Measurements from ENCODE around the gene DLX3. TPM values are rescaled to one million over a fixed set of nuclear protein-coding genes. Genes with fewer than 3 reads are reported as not detected.
A peak's percentile ranks its signal among the peaks of the same experiment; 100 is the strongest.

DLX3 gene
- total RNA-seq, 1 donor from 2014 or later: 0.12 TPM

DNA sequence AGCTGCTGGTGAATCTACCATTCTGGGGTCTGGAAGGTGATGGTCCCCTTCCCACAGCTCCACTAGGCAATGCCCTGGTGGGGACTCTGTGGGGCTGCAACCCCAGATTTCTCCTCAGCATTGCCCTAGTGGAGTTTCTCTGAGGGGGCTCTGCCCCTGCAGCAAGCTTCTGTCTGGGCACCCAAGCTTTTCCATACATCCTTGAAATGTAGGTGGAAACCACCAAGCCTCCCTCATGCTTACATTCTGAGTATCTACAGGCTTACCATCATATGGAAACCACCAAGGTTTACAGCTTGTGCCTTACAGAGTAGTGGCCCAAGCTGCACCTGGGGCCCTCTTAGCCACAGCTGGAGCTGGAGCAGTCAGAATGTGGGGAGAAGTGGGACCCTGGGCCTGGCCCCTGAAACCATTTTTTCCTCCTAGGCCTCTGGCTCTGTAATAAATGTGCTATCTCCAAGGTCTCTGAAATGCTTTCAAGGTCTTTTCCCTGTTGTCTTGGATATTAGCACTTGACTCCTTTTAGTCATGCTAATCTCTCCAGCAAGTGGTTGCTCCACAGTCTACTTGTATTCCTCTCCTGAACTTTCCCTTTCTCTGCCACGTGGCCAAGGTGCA lies 19.6 kb upstream of the DLX3 start:
- no peak overlapping the region for H3K4me3 Mint-ChIP-seq
- peaks cover 2% of the 10 kb centered on the region for H3K36me3 Mint-ChIP-seq (ENCODE audit: low read depth)
- H3K4me1 Mint-ChIP-seq: no peaks in the 10 kb centered on the region
- DNase-seq: no peak
- H3K27me3 Mint-ChIP-seq: peaks cover 15% of the 10 kb centered on the region
- H3K27ac Mint-ChIP-seq: no peak overlapping the region
- H3K9me3 Mint-ChIP-seq: peaks cover 11% of the 10 kb centered on the region
- intact Hi-C loops (cut with micrococcal nuclease): no loop called here

DNA sequence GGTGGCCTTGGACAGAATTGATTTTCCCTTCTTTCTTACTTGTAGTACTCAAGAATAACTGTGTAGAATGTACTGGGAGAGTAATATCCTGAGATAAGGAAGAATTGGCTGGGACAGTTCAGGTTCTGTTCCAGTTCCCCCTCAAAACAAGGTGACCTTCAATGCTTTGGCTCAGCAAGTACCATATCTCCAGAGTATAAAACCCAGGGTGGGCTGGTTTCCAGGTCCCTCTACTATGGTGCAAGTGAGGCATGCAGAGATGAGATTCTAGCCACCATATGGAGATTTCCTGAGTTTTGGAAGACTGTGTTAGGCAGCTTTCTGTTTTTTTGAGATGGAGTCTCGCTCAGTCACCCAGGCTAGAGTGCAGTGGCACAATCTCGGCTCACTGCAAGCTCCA lies 18.1 kb upstream of the DLX3 start:
- H3K9me3 Mint-ChIP-seq: peaks cover 11% of the 10 kb centered on the region
- no peak for DNase-seq
- H3K27ac Mint-ChIP-seq: no peak overlapping the region
- no peak overlapping the region for H3K4me3 Mint-ChIP-seq
- peaks cover 2% of the 10 kb centered on the region for H3K36me3 Mint-ChIP-seq (ENCODE audit: low read depth)
- H3K4me1 Mint-ChIP-seq: no peaks in the 10 kb centered on the region
- intact Hi-C loops (cut with micrococcal nuclease): no loop called here
- H3K27me3 Mint-ChIP-seq: peaks cover 22% of the 10 kb centered on the region

DNA sequence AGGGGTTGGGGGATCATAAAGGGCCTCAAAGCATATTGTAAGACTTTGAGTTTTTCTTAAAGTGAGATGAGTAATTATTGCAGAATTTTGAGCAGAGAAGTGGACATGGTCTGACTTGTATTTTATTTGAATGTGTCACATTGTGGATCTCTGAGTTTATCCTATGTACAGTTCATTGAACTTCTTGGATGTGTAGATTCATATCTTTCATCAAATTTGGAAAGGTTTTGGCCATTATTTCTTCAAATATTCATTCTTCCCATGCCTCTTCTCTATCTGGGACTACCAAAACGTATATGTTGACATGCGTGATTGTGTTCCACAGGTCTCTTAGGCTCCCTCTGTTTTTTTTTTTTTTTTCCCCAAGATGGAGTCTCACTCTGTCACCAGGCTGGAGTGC lies 14.3 kb upstream of the DLX3 start:
- no peak overlapping the region for H3K27ac Mint-ChIP-seq
- intact Hi-C loops (cut with micrococcal nuclease): no loop called here
- no peak overlapping the region for H3K4me3 Mint-ChIP-seq
- peaks cover 4% of the 10 kb centered on the region for H3K9me3 Mint-ChIP-seq
- H3K4me1 Mint-ChIP-seq: no peaks in the 10 kb centered on the region
- no peak for DNase-seq
- H3K27me3 Mint-ChIP-seq: peaks cover 28% of the 10 kb centered on the region
- H3K36me3 Mint-ChIP-seq (ENCODE audit: low read depth): peaks cover 2% of the 10 kb centered on the region

DNA sequence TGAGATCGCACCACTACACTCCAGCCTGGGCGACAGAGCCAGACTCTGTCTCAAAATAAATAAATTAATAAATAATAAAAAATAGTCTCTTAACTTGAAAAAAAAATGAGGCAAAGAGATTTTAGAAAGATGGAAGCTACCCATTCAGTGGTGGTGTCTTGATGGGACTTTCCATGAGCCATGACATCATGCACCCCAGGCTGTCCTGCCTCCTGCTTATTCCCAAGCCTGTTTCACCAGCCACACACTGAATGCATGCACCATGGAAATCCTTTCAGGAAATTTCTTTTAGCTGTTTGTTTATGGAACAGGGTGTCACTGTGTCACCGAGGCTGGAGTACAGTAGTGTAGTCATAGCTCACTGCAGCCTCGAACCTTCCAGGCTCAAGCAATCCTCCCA lies 8.9 kb upstream of the DLX3 start:
- peaks cover 46% of the 10 kb centered on the region for H3K27me3 Mint-ChIP-seq
- DNase-seq: no peak

DNA sequence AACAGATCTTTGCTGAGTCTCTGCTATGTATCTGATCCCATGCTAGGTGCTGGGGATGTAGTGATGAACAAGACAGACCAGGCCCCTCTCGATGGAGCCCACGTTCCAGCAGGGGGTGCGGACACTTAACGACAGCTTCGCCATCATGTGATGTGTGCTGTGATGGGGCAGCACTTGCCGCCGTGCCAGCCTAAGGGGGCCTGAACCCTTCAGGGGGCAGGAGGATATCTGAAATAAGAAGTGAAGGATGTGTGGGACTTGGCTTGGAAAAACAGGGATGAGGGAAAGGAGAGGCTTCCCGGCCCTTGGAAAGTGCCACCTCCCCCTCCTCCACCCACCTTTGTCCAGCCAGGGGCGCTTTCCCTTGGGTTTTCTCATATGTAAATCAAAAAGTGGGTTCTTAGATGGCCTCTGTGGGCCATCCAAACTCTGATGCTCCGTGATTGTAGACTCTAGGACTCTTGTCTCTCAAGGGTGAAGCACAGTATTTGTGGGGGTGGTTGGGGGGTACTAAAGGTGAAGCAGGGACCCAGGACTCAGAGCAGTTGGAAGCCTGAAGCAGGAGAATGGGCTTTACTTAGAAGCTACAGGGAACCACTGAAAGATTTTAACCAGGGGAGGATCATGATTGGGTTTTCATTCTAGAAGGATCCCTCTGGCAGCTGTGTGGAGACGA lies 4.0 kb upstream of the DLX3 start:
- intact Hi-C loops (cut with micrococcal nuclease): loop anchor here (1.0 to 10.0 kb wide), 5 partner anchors 47 to 432 kb away; partner anchors contain the start of gene SLC35B1
- no peak overlapping the region for H3K27ac Mint-ChIP-seq
- H3K4me1 Mint-ChIP-seq: peaks cover 18% of the 10 kb centered on the region

More for the DNA sequence above, 8.9 kb upstream of the DLX3 start:
- no peaks in the 10 kb centered on the region for H3K4me1 Mint-ChIP-seq
- H3K4me3 Mint-ChIP-seq: no peak overlapping the region
- H3K9me3 Mint-ChIP-seq: no peaks in the 10 kb centered on the region
- no peaks in the 10 kb centered on the region for H3K36me3 Mint-ChIP-seq (ENCODE audit: low read depth)
- intact Hi-C loops (cut with micrococcal nuclease): no loop called here
- no peak overlapping the region for H3K27ac Mint-ChIP-seq

DNA sequence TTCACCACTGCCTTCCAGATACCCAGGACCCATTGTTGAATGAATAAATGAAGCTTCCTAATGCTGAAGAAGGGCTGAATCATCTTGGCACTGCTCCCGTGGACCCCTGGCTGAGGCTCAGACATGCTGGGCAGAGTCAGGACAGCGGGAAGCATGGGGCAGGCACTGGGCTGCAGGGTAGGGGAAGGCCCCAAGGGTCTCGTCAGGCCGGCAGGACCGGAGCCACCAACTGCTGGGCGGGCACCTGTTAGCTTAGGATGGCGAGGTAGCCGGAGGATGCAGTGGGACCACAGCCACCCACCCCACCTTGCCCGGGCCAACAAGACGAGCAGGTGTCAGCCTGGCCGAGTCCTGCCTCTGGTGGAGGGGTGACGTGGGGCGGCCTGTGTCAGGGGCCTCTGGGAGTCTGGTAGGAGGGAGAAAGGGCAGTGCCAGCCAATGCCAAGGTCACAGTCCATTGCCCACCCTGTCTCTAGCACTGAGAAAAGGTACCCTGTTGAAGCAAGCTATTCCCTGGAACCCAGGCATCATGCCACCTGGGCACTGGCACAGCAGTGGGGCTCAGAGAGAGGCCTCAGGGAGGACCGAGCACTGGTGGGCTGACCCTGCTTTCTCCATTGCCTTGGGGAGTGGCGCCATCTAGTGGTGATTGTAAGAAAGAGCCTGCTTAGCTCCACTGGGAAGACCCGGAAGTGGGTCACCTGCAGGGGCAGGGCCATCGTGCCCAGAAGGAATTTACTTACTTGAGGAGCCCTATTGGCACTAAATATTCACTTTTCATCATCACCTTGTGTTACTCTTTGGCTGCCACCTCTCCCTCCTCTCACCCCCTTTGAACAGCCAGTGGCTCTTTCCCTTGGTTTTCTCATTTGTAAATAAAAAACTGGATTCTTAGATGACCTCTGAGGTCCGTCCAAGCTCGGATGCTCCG lies 3.0 kb upstream of the DLX3 start:
- H3K9me3 Mint-ChIP-seq: no peaks in the 10 kb centered on the region
- no peak overlapping the region for H3K4me3 Mint-ChIP-seq
- peaks cover 20% of the 10 kb centered on the region for H3K4me1 Mint-ChIP-seq

More for the DNA sequence above, 4.0 kb upstream of the DLX3 start:
- no peak overlapping the region for H3K4me3 Mint-ChIP-seq
- no peaks in the 10 kb centered on the region for H3K36me3 Mint-ChIP-seq (ENCODE audit: low read depth)
- no peak for DNase-seq
- H3K9me3 Mint-ChIP-seq: no peaks in the 10 kb centered on the region
- peaks cover 66% of the 10 kb centered on the region for H3K27me3 Mint-ChIP-seq

DNA sequence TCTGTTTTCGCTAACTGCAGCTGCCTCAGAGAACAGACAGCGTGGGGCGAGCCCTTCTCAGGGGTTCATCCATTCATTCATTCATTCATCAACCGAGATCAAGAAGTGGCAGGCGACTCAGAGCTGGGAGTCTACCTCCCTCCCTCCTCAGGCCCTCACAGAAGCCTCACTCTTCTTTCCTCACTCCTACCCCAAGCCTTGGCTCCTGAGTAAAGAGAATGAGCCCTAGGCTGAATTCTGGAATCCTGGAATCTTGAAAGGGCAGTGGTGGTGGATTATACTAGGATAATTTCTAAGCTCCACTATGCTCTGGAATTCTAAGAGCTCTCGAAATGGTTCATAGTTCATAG lies 2.3 kb upstream of the DLX3 start:
- intact Hi-C loops (cut with micrococcal nuclease): loop anchor here (10.0 kb wide), 1 partner anchor 292 kb away; the partner anchor contains the start of gene SLC35B1
- Mint-ChIP-seq H3K4me3 (no peak overlapping the region), H3K27me3 (peaks cover 69% of the 10 kb centered on the region), H3K36me3 (ENCODE audit: low read depth) (no peaks in the 10 kb centered on the region), H3K4me1 (peaks cover 23% of the 10 kb centered on the region), H3K9me3 (no peaks in the 10 kb centered on the region), H3K27ac (no peak overlapping the region)
- no peak for DNase-seq

More for the DNA sequence above, 3.0 kb upstream of the DLX3 start:
- Mint-ChIP-seq H3K27me3 (peaks cover 67% of the 10 kb centered on the region), H3K27ac (no peak overlapping the region), H3K36me3 (ENCODE audit: low read depth) (no peaks in the 10 kb centered on the region)
- intact Hi-C loops (cut with micrococcal nuclease): loop anchor here (1.0 to 10.0 kb wide), 5 partner anchors 46 to 431 kb away; partner anchors contain the start of gene SLC35B1
- peak; percentile 95 for DNase-seq

DNA sequence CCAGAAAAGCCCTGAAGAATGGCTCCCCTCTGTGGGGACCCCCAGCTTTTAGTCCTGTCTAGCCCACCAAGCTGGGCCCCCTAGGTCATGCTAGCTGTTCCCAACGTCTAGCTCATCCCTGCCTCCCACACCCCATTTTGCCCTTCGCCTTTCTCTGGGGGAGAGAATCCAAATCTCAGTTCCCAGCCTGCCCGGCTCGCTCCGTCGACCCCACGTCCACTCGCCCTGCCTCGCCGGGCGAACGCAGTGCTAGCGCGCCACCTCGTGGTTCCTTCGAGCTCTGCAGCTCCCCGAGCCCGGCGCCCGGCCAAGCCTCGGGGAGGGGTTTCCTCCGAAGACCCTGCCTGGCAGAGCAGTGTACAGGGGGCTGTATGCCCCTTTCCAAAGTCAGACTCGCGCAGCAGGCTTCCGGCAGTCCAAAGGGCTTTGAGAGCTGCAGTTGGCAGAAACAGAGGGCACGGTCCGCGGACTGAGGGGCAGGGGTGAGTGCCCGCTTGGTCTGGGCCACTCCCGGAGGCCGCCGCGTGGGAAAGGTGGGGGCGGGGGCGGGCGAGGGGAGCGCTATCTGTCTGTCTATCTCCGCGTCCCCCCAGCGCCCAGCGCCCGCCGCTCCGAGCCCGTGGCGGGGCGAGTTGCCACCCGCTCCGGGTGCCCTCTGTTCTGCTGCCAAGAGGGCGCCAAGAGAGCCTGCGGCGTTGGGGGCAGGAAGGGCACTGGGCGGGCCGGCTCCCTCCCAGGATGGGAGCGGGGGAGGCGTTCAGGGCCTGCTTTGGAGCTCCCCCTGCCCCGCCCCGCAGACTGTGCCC lies 1.7 kb upstream of the DLX3 start:
- DNase-seq: peak; percentile 91
- no peaks in the 10 kb centered on the region for H3K9me3 Mint-ChIP-seq
- no peak overlapping the region for H3K27ac Mint-ChIP-seq
- peaks cover 69% of the 10 kb centered on the region for H3K27me3 Mint-ChIP-seq
- H3K4me3 Mint-ChIP-seq: peak overlapping the region; percentile 54
- H3K36me3 Mint-ChIP-seq (ENCODE audit: low read depth): no peaks in the 10 kb centered on the region
- H3K4me1 Mint-ChIP-seq: peaks cover 23% of the 10 kb centered on the region
- intact Hi-C loops (cut with micrococcal nuclease): loop anchor here (10.0 kb wide), 1 partner anchor 292 kb away; the partner anchor contains the start of gene SLC35B1

DNA sequence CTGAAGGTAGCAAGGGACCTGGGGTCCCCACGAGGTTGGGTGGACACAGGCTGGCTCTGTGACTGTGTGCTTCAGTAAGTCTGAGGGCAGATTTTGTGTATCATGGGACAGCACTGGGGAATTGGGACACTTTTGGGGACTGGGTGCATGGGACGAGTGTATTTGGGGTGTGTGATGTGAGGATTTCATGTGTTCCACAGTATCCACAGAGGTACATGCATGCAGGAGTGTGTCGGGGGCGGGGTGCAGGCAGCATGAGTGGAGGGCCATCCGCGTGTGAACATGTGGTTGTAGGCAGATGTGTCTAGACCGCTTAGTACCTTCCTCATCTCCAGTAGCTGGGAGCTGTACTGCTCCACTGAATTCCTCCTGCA lies 1.1 kb upstream of the DLX3 start:
- Mint-ChIP-seq H3K27me3 (peaks cover 70% of the 10 kb centered on the region), H3K36me3 (ENCODE audit: low read depth) (no peaks in the 10 kb centered on the region), H3K4me3 (peak overlapping the region; percentile 9), H3K4me1 (peaks cover 23% of the 10 kb centered on the region), H3K27ac (no peak overlapping the region), H3K9me3 (no peaks in the 10 kb centered on the region)
- DNase-seq: no peak
- intact Hi-C loops (cut with micrococcal nuclease): loop anchor here (10.0 kb wide), 1 partner anchor 291 kb away; the partner anchor contains the start of gene SLC35B1

DNA sequence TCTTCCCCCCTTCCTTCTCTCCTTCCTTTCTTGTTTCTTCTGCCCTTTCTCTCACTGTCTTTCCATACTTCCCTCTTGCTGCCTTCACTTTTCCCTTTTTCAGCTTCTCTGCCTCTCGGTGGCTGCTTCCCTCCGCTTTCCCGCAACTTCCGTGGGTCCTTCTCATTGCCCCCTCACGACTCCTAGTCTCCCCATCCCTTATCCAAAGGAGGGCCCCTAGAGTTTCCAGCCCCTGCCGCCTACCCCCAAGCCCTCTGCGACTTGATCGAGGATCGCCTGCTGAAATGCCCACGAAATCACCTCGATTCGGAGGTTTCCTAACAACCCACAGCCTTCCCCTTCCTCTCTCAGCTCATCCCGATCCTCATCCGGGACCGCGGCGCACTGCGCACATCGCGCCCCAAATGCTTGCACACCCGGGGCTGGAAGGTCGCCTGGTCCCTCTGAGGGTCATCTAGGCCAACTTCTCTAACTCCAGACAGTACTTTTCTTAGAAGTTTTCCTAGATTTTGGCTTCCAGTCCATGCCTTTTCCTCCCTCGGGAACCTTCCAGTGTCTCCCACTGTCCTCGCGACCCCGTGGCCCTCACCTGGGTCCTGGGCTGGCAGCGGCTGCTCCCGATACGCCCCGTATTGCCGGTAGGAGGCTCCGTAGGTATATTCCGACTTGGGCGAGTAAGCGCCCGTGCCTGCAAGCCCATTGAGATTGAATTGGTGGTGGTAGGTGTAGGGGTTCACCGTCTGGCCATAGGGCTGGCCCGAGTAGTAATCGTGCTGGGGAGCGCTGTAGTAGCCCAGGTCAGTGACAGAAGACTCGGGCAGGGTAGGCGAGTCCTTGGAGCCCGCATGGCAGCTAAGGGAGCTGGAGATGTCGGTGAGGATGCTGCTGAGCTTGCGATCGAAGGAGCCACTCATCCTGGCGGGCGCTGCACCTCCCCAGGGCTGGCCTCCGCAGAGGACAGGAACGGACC lies 654 bp downstream of the DLX3 start:
- Mint-ChIP-seq H3K4me1 (peaks cover 23% of the 10 kb centered on the region), H3K4me3 (peak overlapping the region; percentile 83), H3K27ac (peak overlapping the region; percentile 15), H3K27me3 (peaks cover 72% of the 10 kb centered on the region), H3K9me3 (no peaks in the 10 kb centered on the region), H3K36me3 (ENCODE audit: low read depth) (no peaks in the 10 kb centered on the region)
- intact Hi-C loops (cut with micrococcal nuclease): loop anchor here (1.0 to 10.0 kb wide), 2 partner anchors 26 to 290 kb away; partner anchors contain the start of gene SLC35B1
- peak; percentile 66 for DNase-seq

DNA sequence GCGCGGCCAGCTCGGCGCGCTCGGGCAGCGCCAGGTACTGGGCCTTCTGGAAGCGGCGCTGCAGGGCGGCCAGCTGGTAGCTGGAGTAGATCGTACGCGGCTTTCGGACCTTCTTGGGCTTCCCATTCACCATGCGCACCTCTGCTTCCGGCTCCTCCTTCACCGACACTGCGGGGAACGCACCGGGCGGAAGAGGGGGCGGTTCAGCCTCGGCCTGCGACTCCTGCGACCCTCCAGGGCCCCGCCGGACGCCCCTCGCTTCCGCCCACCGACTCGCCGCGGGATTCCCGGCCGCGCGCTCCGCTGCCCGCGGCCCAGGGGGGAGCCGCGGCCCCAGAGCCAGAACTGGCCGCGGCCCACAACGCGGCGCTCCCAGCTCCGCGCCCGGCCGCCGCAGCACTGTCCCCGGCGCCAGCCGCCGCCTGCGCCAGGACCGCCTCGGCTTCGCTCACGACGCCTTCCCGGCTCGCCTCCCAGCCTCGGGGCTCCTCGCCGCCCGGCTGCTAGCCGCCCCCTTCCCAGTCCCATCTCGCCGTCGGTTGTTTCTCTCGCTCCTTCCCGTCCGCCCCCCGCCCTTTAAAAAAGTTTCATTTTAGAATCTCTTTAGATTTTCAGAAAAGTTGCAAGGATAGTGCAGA lies 1.5 kb downstream of the DLX3 start:
- DNase-seq: peak; percentile 79

More for the DNA sequence above, 1.5 kb downstream of the DLX3 start:
- no peaks in the 10 kb centered on the region for H3K9me3 Mint-ChIP-seq
- peaks cover 76% of the 10 kb centered on the region for H3K27me3 Mint-ChIP-seq
- no peaks in the 10 kb centered on the region for H3K36me3 Mint-ChIP-seq (ENCODE audit: low read depth)
- H3K27ac Mint-ChIP-seq: no peak overlapping the region
- intact Hi-C loops (cut with micrococcal nuclease): loop anchor here (1.0 to 10.0 kb wide), 2 partner anchors 25 to 289 kb away; partner anchors contain the start of gene SLC35B1
- peaks cover 20% of the 10 kb centered on the region for H3K4me1 Mint-ChIP-seq
- H3K4me3 Mint-ChIP-seq: peak overlapping the region; percentile 83
